SK-N-SH treated with all-trans-retinoic acid at 6 μM for 48 hours (cell line): Measurements from ENCODE around the gene MAD2L1.

Experiments
- ATAC-seq: fragments of 200-7000 bp; cut with Tn5 transposase; 3 replicates; pipeline ENCODE4 v1.9.1; 2020; ENCODE audit warnings: mild to moderate bottlenecking, moderate library complexity
- ARNTL ChIP-seq: fragments of 450-650 bp; formaldehyde crosslinking; IDR thresholded peaks from 2 replicates; pipeline ENCODE4 v1.5.0; 2020; ENCODE audit warnings: low read depth, mild to moderate bottlenecking, moderate library complexity, borderline replicate concordance
- BACH2 ChIP-seq: fragments of 250-450 bp; sonication (Bioruptor Pico); IDR thresholded peaks from 2 replicates; pipeline ENCODE4 v1.9.0; 2021; ENCODE audit warnings: mild to moderate bottlenecking, borderline replicate concordance
- CREB5 ChIP-seq: fragments of 250-450 bp; sonication (Bioruptor Pico); IDR thresholded peaks from 2 replicates; pipeline ENCODE4 v1.5.1; 2020; ENCODE audit warnings: low read depth, mild to moderate bottlenecking, moderate library complexity
- CSDC2 ChIP-seq: fragments of 250-450 bp; sonication (Bioruptor Pico); IDR thresholded peaks from 2 replicates; pipeline ENCODE4 v1.5.0; 2020; ENCODE audit warnings: mild to moderate bottlenecking, moderate library complexity
- CSRNP3 ChIP-seq: fragments of 250-450 bp; sonication (Bioruptor Pico); IDR thresholded peaks from 2 replicates; pipeline ENCODE4 v1.5.1; 2021; ENCODE audit warnings: mild to moderate bottlenecking, moderate library complexity
- GLIS3 ChIP-seq: fragments of 250-450 bp; sonication (Bioruptor Pico); IDR thresholded peaks from 2 replicates; pipeline ENCODE4 v1.5.0; 2020; ENCODE audit warnings: mild to moderate bottlenecking, moderate library complexity
- ISL1 ChIP-seq: fragments of 250-450 bp; sonication (Bioruptor Pico); IDR thresholded peaks from 2 replicates; pipeline ENCODE4 v2.1.2; 2022; ENCODE audit warnings: mild to moderate bottlenecking, moderate library complexity
- OSR1 ChIP-seq: fragments of 250-450 bp; sonication (Bioruptor Pico); IDR thresholded peaks from 2 replicates; pipeline ENCODE4 v1.8.0; 2022; ENCODE audit warnings: moderate library complexity, mild to moderate bottlenecking, inconsistent platforms
- POU6F1 ChIP-seq: fragments of 250-450 bp; sonication (Bioruptor Pico); IDR thresholded peaks from 2 replicates; pipeline ENCODE4 v1.8.0; 2021; ENCODE audit warnings: low read depth, mild to moderate bottlenecking, moderate library complexity, borderline replicate concordance
- PPARA ChIP-seq: fragments of 250-450 bp; sonication (Bioruptor Pico); IDR thresholded peaks from 2 replicates; pipeline ENCODE4 v1.5.0; 2020; ENCODE audit warnings: mild to moderate bottlenecking, borderline replicate concordance
- RARB ChIP-seq: fragments of 250-450 bp; sonication (Bioruptor Pico); IDR thresholded peaks from 2 replicates; pipeline ENCODE4 v1.8.0; 2021; ENCODE audit warnings: mild to moderate bottlenecking, moderate library complexity
- TCF4 ChIP-seq: fragments of 250-450 bp; sonication (Bioruptor Pico); IDR thresholded peaks from 2 replicates; pipeline ENCODE4 v1.8.0; 2021; ENCODE audit warnings: mild to moderate bottlenecking, moderate library complexity, borderline replicate concordance
- TOX ChIP-seq: fragments of 250-450 bp; sonication (Bioruptor Pico); IDR thresholded peaks from 2 replicates; pipeline ENCODE4 v1.8.0; 2021; ENCODE audit warnings: mild to moderate bottlenecking, moderate library complexity, borderline replicate concordance
- TSHZ2 ChIP-seq: fragments of 250-450 bp; sonication (Bioruptor Pico); IDR thresholded peaks from 2 replicates; pipeline ENCODE4 v1.5.0; 2020; ENCODE audit warnings: mild to moderate bottlenecking, moderate library complexity
- ZC3H10 ChIP-seq: fragments of 250-450 bp; sonication (Bioruptor Pico); IDR thresholded peaks from 2 replicates; pipeline ENCODE4 v1.5.1; 2021; ENCODE audit warnings: mild to moderate bottlenecking, moderate library complexity
- ZFP3 ChIP-seq: fragments of 250-450 bp; sonication (Bioruptor Pico); IDR thresholded peaks from 2 replicates; pipeline ENCODE4 v1.5.0; 2020; ENCODE audit warnings: mild to moderate bottlenecking, moderate library complexity
- ZFP30 ChIP-seq: fragments of 450-650 bp; formaldehyde crosslinking; IDR thresholded peaks from 2 replicates; pipeline ENCODE4 v1.5.0; 2022; ENCODE audit warnings: mild to moderate bottlenecking, moderate library complexity
- ZNF565 ChIP-seq: fragments of 450-650 bp; formaldehyde crosslinking; conservative IDR thresholded peaks from 2 replicates; pipeline ENCODE4 v1.5.0; 2020; ENCODE audit warnings: low read depth, mild to moderate bottlenecking, moderate library complexity
- ZNF70 ChIP-seq: fragments of 450-650 bp; formaldehyde crosslinking; IDR thresholded peaks from 2 replicates; pipeline ENCODE4 v1.5.0; 2020; ENCODE audit warnings: mild to moderate bottlenecking, moderate library complexity
- ZNF8 ChIP-seq: fragments of 450-650 bp; formaldehyde crosslinking; IDR thresholded peaks from 2 replicates; pipeline ENCODE4 v1.5.0; 2020; ENCODE audit warnings: mild to moderate bottlenecking, moderate library complexity

Gene MAD2L1

GRCh38 chr4:120111745-120112144 lies 45.1 kb upstream of the MAD2L1 start (continued):
- TF ChIP-seq ZFP30 (CRISPR knock-in tag) (no peak), OSR1 (no peak), ZNF8 (CRISPR knock-in tag) (no peak), TSHZ2 (CRISPR knock-in tag) (no peak), ZC3H10 (CRISPR knock-in tag) (no peak), BACH2 (CRISPR knock-in tag) (no peak), CSDC2 (CRISPR knock-in tag) (no peak), ZFP3 (CRISPR knock-in tag) (no peak)

- TF ChIP-seq POU6F1 (CRISPR knock-in tag), result no peak
- no peak for TF ChIP-seq ARNTL
- TF ChIP-seq RARB (CRISPR knock-in tag), result no peak
- TF ChIP-seq ZFP3 (CRISPR knock-in tag), result no peak
- TF ChIP-seq TOX (CRISPR knock-in tag), result no peak
- TF ChIP-seq CSRNP3 (CRISPR knock-in tag), result no peak
- TF ChIP-seq ZNF565, result no peak
- TF ChIP-seq ISL1 (CRISPR knock-in tag), result no peak
- no peak for TF ChIP-seq ZNF70 (CRISPR knock-in tag)
- no peak for TF ChIP-seq PPARA (CRISPR knock-in tag)
- no peak for TF ChIP-seq ZNF8 (CRISPR knock-in tag)
- TF ChIP-seq CSDC2 (CRISPR knock-in tag), result no peak
- no peak for ATAC-seq
Observed at GRCh38 chr4:120109406-120109805, 42.8 kb upstream of the MAD2L1 start.

GRCh38 chr4:120105472-120105871 lies 38.8 kb upstream of the MAD2L1 start:
- TF ChIP-seq GLIS3 (CRISPR knock-in tag), result no peak
- TF ChIP-seq BACH2 (CRISPR knock-in tag), result no peak
- TF ChIP-seq ZNF8 (CRISPR knock-in tag), result no peak
- no peak for TF ChIP-seq PPARA (CRISPR knock-in tag)
- TF ChIP-seq RARB (CRISPR knock-in tag), result no peak
- no peak for TF ChIP-seq CREB5 (CRISPR knock-in tag)
- TF ChIP-seq ZC3H10 (CRISPR knock-in tag), result no peak
- no peak for TF ChIP-seq ISL1 (CRISPR knock-in tag)
- TF ChIP-seq POU6F1 (CRISPR knock-in tag), result no peak
- TF ChIP-seq TOX (CRISPR knock-in tag), result no peak
- no peak for TF ChIP-seq TCF4 (CRISPR knock-in tag)
- TF ChIP-seq OSR1, result no peak
- ATAC-seq, result no peak
